ENCODE measurements around the gene CUX1. TPM values are rescaled to one million over a fixed set of nuclear protein-coding genes. Genes with fewer than 3 reads are reported as not detected.

CUX1 gene
- total RNA-seq, 4 donors from 2014 or later: 40.0 to 55.9 (median 47.3) TPM

GRCh38 chr7:102173669-102174068, 356.2 kb downstream of the CUX1 start:
- no peak overlapping the region for H3K4me3 ChIP-seq
- peaks cover 7 to 65% (median 14%) of the 10 kb centered on the region in 3 donors for H3K36me3 ChIP-seq
- intact Hi-C loops (cut with DNase I): no loop called here
- 72 to 88% methylated on average over 11 to 13 of the region's 13 CpGs for WGBS, 2 donors
- H3K9me3 ChIP-seq: no peaks in the 10 kb centered on the region
- no peaks in the 10 kb centered on the region for H3K27me3 ChIP-seq
- DNase-seq: no peak
- no peak for TF ChIP-seq CTCF (IDR thresholded peaks at IDR 0.05)
- no peak for TF ChIP-seq POLR2A (IDR thresholded peaks at IDR 0.05)
- H3K27ac ChIP-seq: no peak overlapping the region
- H3K4me1 ChIP-seq: peaks cover 0 to 11% (median 0%) of the 10 kb centered on the region in 3 donors

- DNase-seq: no peak
- Histone ChIP-seq H3K4me3 (no peak overlapping the region), H3K4me1 (no peaks in the 10 kb centered on the region), H3K27me3 (no peaks in the 10 kb centered on the region), H3K36me3 (peaks cover 7 to 80% (median 14%) of the 10 kb centered on the region in 3 donors), H3K9me3 (no peaks in the 10 kb centered on the region), H3K27ac (no peak overlapping the region)
- TF ChIP-seq POLR2A (IDR thresholded peaks at IDR 0.05) (no peak), CTCF (IDR thresholded peaks at IDR 0.05) (no peak)
- WGBS, 2 donors: 84 to 86% methylated on average over 22 of the region's 24 CpGs
- intact Hi-C loops (cut with DNase I): no loop called here
Observed at GRCh38 chr7:102175423-102176170, 358.2 kb downstream of the CUX1 start.

DNA sequence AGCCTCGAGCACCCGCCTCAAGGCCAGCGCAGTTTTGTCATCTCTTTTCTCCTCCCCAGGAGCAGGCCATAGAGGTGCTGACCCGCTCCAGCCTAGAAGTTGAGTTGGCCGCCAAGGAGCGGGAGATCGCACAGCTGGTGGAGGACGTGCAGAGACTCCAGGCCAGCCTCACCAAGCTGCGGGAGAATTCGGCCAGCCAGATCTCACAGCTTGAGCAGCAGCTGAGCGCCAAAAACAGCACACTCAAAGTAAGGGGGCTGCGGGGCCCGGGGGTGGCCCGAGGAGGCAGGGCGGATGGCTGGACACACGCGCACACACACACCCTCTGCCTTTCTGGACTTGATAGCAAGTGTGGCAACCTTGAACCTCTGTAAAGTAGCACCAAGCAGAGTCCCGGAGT, 361.0 kb downstream of the CUX1 start:
- H3K4me1 ChIP-seq: no peaks in the 10 kb centered on the region
- no peak for DNase-seq
- H3K27me3 ChIP-seq: no peaks in the 10 kb centered on the region
- peaks cover 6 to 81% (median 7%) of the 10 kb centered on the region in 3 donors for H3K36me3 ChIP-seq
- 92% methylated on average over 1 of the region's 18 CpGs; no CpG with 5 or more reads in 1 of the 2 donors for WGBS, 2 donors
- no peaks in the 10 kb centered on the region for H3K9me3 ChIP-seq
- H3K4me3 ChIP-seq: no peak overlapping the region
- no peak for TF ChIP-seq POLR2A (IDR thresholded peaks at IDR 0.05)
- no peak for TF ChIP-seq CTCF (IDR thresholded peaks at IDR 0.05)
- intact Hi-C loops (cut with DNase I): no loop called here
- no peak overlapping the region for H3K27ac ChIP-seq

DNA sequence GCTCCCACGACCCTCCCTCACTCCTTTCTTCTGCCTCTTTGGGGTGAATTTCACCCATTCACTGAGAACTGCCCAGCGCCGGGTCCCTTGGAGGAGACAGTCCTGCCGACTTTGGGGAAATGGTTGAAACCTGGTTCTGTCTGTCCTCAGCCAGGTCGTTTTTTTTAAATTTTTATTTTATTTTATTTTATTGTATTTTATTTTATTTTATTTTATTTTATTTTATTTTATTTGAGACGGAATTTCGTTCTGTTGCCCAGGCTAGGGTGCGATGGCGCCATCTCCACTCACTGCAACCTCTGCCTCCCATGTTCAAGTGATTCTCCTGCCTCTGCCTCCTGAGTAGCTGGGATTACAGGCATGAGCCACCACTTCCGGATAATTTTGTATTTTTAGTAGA, 363.3 kb downstream of the CUX1 start:
- H3K4me3 ChIP-seq: no peak overlapping the region
- no peak for TF ChIP-seq CTCF (IDR thresholded peaks at IDR 0.05)
- no peak for TF ChIP-seq POLR2A (IDR thresholded peaks at IDR 0.05)
- DNase-seq: no peak
- WGBS, 2 donors: 89 to 90% methylated on average over 10 of the region's 10 CpGs
- peaks cover 6 to 81% (median 7%) of the 10 kb centered on the region in 3 donors for H3K36me3 ChIP-seq
- no peaks in the 10 kb centered on the region for H3K9me3 ChIP-seq
- H3K27ac ChIP-seq: no peak overlapping the region
- no peaks in the 10 kb centered on the region for H3K4me1 ChIP-seq
- intact Hi-C loops (cut with DNase I): no loop called here
- H3K27me3 ChIP-seq: no peaks in the 10 kb centered on the region

DNA sequence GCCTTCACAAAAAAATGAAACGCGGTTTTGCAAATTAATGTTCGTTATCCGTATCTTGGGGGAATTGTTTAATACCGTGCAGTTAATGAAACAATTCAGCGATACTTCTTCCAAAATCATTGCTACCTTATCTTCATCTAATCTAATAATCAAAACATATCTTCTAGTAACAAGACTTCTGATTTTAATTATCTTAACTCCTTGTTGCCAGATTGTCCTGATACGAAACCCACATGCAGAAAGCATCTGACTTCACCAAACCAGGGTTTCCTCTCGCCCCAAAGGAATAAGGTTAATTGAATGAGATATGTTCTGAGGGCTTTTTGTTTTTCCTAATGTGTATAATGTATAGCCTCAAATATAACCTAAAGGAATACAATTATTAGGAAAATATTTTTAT, 364.1 kb downstream of the CUX1 start:
- Histone ChIP-seq H3K4me3 (no peak overlapping the region), H3K27ac (no peak overlapping the region), H3K4me1 (no peaks in the 10 kb centered on the region), H3K36me3 (peaks cover 6 to 85% (median 7%) of the 10 kb centered on the region in 3 donors), H3K9me3 (no peaks in the 10 kb centered on the region), H3K27me3 (no peaks in the 10 kb centered on the region)
- TF ChIP-seq POLR2A (IDR thresholded peaks at IDR 0.05) (no peak), CTCF (IDR thresholded peaks at IDR 0.05) (no peak)
- WGBS, 2 donors: 95 to 96% methylated on average over 8 of the region's 8 CpGs
- DNase-seq: no peak
- intact Hi-C loops (cut with DNase I): no loop called here

Data from esophagus squamous epithelium (tissue), 5 donors.